ENCODE results near the gene ETV3L.
"Not testable (repeated sequence)": the region's sequence is repeated elsewhere in the genome, so short reads cannot be mapped to it uniquely, and the experiment has no call there.

Gene ETV3L

GRCh38 chr1:157108448-157108847, 8.8 kb upstream of the ETV3L start:
- in situ Hi-C loops (cut with MboI; ENCODE audit: low pct_unique_long_range_greater_than_20kb, low sequenced_read_pairs), result no loop called here
- DNase-seq, result no peak

- DNase-seq, result no peak
- in situ Hi-C loops (cut with MboI; ENCODE audit: low pct_unique_long_range_greater_than_20kb, low sequenced_read_pairs), result no loop called here
These were observed 8.1 kb upstream of the ETV3L start for GRCh38 chr1:157107702-157108101.

- DNase-seq, result no peak
- in situ Hi-C loops (cut with MboI; ENCODE audit: low pct_unique_long_range_greater_than_20kb, low sequenced_read_pairs), result no loop called here
These were observed 7.2 kb upstream of the ETV3L start for GRCh38 chr1:157106813-157107189.

- in situ Hi-C loops (cut with MboI; ENCODE audit: low pct_unique_long_range_greater_than_20kb, low sequenced_read_pairs), result no loop called here
These were observed 6.6 kb upstream of the ETV3L start for GRCh38 chr1:157105988-157106812.

DNA sequence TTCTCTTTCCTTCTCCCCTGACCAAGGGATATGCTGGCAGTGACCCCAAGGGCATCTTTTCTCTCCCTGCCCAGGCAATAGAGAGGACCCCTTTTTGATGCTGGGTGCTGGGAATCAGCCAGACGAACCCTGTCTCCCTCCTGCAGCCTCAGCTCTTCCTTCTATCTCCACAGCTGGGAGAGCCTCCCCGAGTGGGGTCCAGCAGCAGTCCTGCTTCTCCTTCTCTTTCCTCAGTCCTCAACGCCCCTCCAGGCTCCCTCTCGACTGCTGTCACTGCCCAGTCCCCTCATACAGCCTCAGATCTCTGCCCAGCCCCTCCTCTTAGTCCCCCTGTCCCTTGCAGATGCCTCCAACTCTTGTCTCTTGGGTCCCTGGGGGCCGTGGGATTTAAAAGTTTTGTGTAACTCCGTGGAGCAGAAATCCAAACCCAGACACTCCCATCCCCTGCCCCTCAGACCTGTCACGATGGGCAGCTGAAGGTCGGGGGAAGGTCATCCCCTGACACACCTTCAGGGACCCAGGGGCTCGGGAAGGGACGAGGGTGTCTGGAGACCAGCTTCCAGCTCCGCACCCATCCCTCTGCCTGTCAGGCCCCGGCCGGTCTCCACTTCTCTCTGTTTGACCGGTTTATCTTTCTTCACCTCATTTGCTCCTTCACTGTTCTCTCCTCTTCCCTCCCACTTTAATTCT, 5.8 kb upstream of the ETV3L start:
- in situ Hi-C loops (cut with MboI; ENCODE audit: low pct_unique_long_range_greater_than_20kb, low sequenced_read_pairs), result no loop called here
- no peak for DNase-seq

More at GRCh38 chr1:157105988-157106812, 6.6 kb upstream of the ETV3L start:
- DNase-seq, result no peak

GRCh38 chr1:157104598-157105293, 5.1 kb upstream of the ETV3L start:
- no peak for DNase-seq
- in situ Hi-C loops (cut with MboI; ENCODE audit: low pct_unique_long_range_greater_than_20kb, low sequenced_read_pairs), result no loop called here

- DNase-seq, result no peak
- in situ Hi-C loops (cut with MboI; ENCODE audit: low pct_unique_long_range_greater_than_20kb, low sequenced_read_pairs), result no loop called here
These were observed 3.7 kb upstream of the ETV3L start for GRCh38 chr1:157103268-157103667.

GRCh38 chr1:157101149-157101548, 1.5 kb upstream of the ETV3L start:
- no peak for DNase-seq
- in situ Hi-C loops (cut with MboI; ENCODE audit: low pct_unique_long_range_greater_than_20kb, low sequenced_read_pairs), result no loop called here

DNA sequence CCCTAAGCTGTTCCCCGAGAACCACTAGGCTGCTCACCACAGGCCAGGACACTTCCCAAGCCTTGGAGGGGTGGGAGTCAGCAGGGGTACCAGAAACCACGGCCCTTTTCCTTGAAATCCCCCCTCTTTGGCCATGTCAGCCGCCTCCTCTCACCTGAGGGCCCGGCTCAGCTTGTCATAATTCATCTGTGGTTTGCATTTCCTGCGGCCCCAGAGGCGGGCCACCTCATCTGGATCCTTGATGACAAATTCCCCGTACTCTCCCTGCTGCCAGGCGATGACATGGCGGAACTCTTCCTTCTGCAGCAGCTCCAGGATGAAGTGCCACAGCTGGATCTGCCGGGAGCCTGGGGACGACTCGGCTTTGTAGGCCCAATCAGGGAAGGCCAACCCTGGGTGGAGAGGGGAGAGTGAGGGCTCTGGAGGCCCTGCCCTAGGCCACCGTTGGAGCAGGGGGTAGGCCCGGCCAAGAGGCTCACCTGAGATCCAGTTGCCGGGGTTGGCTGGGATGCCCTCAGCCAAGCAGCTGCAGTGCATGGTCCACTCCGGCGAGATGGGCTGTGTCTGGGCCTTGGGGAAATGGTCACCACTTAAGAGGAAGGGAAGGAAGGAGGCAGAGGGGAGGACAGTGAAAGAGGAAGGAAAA, 498 bp downstream of the ETV3L start:
- DNase-seq, result not testable (repeated sequence)
- in situ Hi-C loops (cut with MboI; ENCODE audit: low pct_unique_long_range_greater_than_20kb, low sequenced_read_pairs), result loop anchor here (10.0 kb wide), 1 partner anchor 66 kb away; no protein-coding TSS in a partner anchor

DNA sequence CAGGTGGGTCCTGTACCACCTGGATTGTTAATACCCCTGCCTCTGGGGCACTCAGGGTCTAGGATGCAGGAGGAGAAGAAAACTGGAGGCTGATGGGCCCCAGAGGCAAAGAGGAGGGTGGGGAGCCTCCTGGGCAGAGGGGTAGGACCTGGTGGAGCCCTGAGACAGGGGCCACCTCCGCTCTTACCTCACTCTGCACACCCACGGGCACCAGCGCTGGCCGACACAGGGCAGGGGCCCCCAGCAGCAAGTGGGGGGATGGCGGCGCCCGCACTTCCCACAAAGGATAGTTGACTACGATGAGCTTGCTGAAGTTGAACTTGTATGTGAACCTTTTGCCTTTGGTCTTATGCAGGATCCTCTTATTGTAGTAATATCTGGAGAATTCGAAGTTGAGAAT, 1.1 kb downstream of the ETV3L start:
- in situ Hi-C loops (cut with MboI; ENCODE audit: low pct_unique_long_range_greater_than_20kb, low sequenced_read_pairs), result loop anchor here (10.0 kb wide), 1 partner anchor 66 kb away; no protein-coding TSS in a partner anchor

GRCh38 chr1:157097692-157098091, 1.9 kb downstream of the ETV3L start:
- DNase-seq, result no peak
- in situ Hi-C loops (cut with MboI; ENCODE audit: low pct_unique_long_range_greater_than_20kb, low sequenced_read_pairs), result loop anchor here (10.0 kb wide), 1 partner anchor 67 kb away; no protein-coding TSS in a partner anchor

More for the DNA sequence above, 1.1 kb downstream of the ETV3L start:
- no peak for DNase-seq

DNA sequence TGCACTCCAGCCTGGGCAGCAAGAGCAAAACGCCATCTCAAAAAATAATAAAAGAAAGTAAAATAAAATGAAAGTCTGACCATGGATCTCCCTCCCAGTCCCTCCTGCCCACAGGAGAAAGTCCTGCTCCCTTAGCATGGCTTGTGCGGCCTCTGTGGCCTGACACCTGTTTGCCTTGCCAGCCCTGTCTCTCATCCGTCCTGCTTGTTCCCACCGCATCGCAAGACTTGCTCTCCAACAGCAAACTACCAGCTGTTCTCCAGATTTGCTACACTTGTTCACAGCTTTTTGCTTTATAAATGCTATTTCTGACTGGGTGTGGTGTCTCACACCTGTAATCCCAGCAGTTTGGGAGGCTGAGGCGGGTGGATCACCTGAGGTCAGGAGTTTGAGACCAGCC, 2.7 kb downstream of the ETV3L start:
- DNase-seq, result no peak
- in situ Hi-C loops (cut with MboI; ENCODE audit: low pct_unique_long_range_greater_than_20kb, low sequenced_read_pairs), result loop anchor here (10.0 kb wide), 1 partner anchor 68 kb away; no protein-coding TSS in a partner anchor

DNA sequence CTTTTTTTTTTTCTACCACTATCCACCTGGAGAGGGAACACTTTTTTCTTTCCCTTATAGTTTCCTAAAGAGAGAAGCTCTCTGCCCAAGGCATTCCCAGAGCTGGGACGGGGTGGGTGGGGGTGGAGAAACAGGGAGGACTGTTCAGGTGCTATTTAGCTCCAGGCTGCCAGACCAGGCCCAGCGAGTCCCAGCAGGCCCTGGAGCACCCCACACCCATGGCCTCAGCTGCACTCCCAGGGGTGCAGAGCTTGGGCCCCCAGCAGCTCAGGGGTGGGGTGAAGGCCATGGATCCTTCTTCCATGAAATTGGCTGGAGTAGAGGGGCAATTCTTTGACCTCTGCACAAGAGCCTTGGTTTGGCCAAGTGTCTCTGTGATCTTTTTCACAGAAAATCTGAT, 4.1 kb downstream of the ETV3L start:
- in situ Hi-C loops (cut with MboI; ENCODE audit: low pct_unique_long_range_greater_than_20kb, low sequenced_read_pairs), result loop anchor here (10.0 kb wide), 1 partner anchor 69 kb away; no protein-coding TSS in a partner anchor
- DNase-seq, result no peak

GRCh38 chr1:157095091-157095490, 4.5 kb downstream of the ETV3L start:
- in situ Hi-C loops (cut with MboI; ENCODE audit: low pct_unique_long_range_greater_than_20kb, low sequenced_read_pairs), result loop anchor here (10.0 kb wide), 1 partner anchor 70 kb away; no protein-coding TSS in a partner anchor
- DNase-seq, result no peak

- DNase-seq, result no peak
- in situ Hi-C loops (cut with MboI; ENCODE audit: low pct_unique_long_range_greater_than_20kb, low sequenced_read_pairs), result loop anchor here (10.0 kb wide), 1 partner anchor 72 kb away; no protein-coding TSS in a partner anchor
These were observed 6.8 kb downstream of the ETV3L start for GRCh38 chr1:157092831-157093230.

DNA sequence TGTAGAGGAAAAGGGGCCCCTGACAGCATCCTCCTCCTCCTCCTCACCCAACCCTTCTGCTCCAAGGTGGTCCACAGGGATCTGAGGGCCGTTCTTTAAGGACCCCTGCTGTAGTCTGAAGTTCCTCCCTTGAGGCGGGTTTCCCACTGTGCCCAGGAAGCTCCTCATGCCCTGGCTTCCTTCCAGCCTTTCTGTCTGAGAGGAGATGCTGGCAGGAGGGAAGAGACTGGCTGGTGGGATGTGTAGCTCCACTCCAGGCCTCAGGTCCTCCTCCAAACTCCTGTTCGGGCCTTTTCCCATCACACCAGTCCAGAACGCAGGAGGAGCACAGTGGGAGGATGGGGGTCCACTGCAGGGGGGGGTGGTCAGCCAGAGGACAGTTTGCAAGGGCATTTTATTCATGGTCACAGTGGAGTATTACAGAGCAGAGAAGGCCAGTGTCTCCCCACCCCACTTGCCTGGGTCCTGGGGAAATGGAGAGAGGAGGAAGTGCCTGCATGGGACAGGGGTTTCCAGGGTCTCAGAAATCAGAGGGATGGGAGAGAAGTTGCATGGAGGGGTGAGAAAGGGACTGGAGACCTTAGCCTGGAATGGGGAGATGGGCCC, 7.8 kb downstream of the ETV3L start:
- no peak for DNase-seq
- in situ Hi-C loops (cut with MboI; ENCODE audit: low pct_unique_long_range_greater_than_20kb, low sequenced_read_pairs), result loop anchor here (10.0 kb wide), 1 partner anchor 73 kb away; no protein-coding TSS in a partner anchor

DNA sequence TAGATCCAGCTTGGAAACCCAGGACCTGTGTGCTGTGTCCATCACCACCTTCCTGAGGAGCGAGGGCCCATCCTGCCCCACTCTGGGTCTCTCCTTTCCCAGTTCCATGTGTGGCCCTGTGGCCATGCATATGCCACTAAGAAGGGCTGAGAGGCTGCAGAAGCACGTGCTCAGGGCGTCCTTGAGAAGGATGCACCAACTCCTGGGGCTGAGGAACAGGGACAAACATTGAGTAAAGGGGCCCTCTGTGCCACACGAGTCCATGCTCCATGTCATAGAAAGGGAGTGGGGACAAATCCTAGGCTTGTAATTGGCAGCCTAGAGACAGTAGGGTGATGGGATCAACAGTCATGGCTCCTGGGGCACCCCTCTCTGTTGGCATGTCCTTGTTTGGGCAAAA, 8.4 kb downstream of the ETV3L start:
- DNase-seq, result no peak
- in situ Hi-C loops (cut with MboI; ENCODE audit: low pct_unique_long_range_greater_than_20kb, low sequenced_read_pairs), result loop anchor here (10.0 kb wide), 1 partner anchor 74 kb away; no protein-coding TSS in a partner anchor

DNA sequence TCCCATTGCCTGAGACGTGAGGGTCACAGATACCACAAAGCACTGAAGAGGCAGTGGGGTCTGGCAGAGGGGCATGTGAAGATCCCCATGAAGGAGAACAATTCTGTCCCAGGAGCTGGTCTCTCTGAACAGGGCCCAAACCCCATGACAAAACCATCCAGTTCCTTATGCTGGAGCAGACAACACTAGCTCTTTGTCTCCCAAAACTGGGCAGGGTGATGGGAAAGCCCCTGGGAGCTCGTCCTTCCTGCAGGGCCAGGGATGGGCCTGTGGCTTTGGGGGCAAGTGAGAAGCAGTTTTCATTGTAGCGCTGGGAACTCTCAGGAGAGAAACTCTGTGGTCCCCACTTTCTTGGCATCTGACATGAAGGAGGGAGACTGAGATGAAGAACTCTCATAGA, 8.8 kb downstream of the ETV3L start:
- in situ Hi-C loops (cut with MboI; ENCODE audit: low pct_unique_long_range_greater_than_20kb, low sequenced_read_pairs), result loop anchor here (10.0 kb wide), 1 partner anchor 74 kb away; no protein-coding TSS in a partner anchor
- no peak for DNase-seq

All from KBM-7 (cell line).